HepG2 (cell line): ENCODE results near the gene HMMR. TPM values are rescaled to one million over a fixed set of nuclear protein-coding genes. Genes with fewer than 3 reads are reported as not detected.

ENCODE experiments used
- ADNP ChIP-seq: sonication (generic); formaldehyde crosslinking; IDR thresholded peaks from 2 replicates; pipeline ENCODE4 v1.4.0; 2020; ENCODE audit warnings: missing genetic modification reagents
- AHDC1 ChIP-seq: sonication (generic); formaldehyde crosslinking; IDR thresholded peaks from 2 replicates; pipeline ENCODE4 v1.5.1; 2020; ENCODE audit warnings: mild to moderate bottlenecking, missing genetic modification reagents, borderline replicate concordance
- CENPBD1 ChIP-seq: sonication (generic); formaldehyde crosslinking; IDR thresholded peaks from 2 replicates; pipeline ENCODE4 v1.8.0; 2022; ENCODE audit warnings: missing genetic modification reagents, low read depth, mild to moderate bottlenecking, borderline replicate concordance
- CREB1 ChIP-seq, 2 experiments: fragments of 450-650 bp in 1 of 2; IDR thresholded peaks; 2 replicates each; pipeline ENCODE4 v1.6.1; 2016 to 2017; ENCODE audit warnings: control low read depth in 1 of 2, mild to moderate bottlenecking in 1 of 2, missing compliant biosample characterization in 1 of 2, missing genetic modification characterization in 1 of 2
- ETV6 ChIP-seq: sonication (generic); formaldehyde crosslinking; conservative IDR thresholded peaks from 2 replicates; pipeline ENCODE4 v1.4.0; 2020; ENCODE audit warnings: missing genetic modification reagents
- FOXC1 ChIP-seq: sonication (generic); formaldehyde crosslinking; IDR thresholded peaks from 2 replicates; pipeline ENCODE4 v1.8.0; 2022; ENCODE audit warnings: mild to moderate bottlenecking, missing genetic modification reagents, borderline replicate concordance
- HDAC6 ChIP-seq: fragments of 200-600 bp; sonication (generic); IDR thresholded peaks from 2 replicates; pipeline ENCODE4 v1.7.0; 2017; ENCODE audit warnings: mild to moderate bottlenecking, antibody characterized with exemption, low read length, low read depth
- JUNB ChIP-seq: sonication (generic); formaldehyde crosslinking; IDR thresholded peaks from 2 replicates; pipeline ENCODE4 v1.8.0; 2022; ENCODE audit warnings: missing genetic modification reagents, mild to moderate bottlenecking, borderline replicate concordance
- NFATC3 ChIP-seq: sonication (generic); formaldehyde crosslinking; IDR thresholded peaks from 2 replicates; pipeline ENCODE4 v1.5.1; 2020; ENCODE audit warnings: mild to moderate bottlenecking, missing genetic modification reagents
- RNF2 ChIP-seq: fragments of 450-650 bp; conservative IDR thresholded peaks from 2 replicates; pipeline ENCODE4 v1.6.1; 2016; ENCODE audit warnings: low read depth
- SIX4 ChIP-seq: sonication (generic); formaldehyde crosslinking; IDR thresholded peaks from 2 replicates; pipeline ENCODE4 v1.4.0; 2020; ENCODE audit warnings: missing genetic modification reagents
- TEF ChIP-seq: sonication (generic); formaldehyde crosslinking; IDR thresholded peaks from 2 replicates; pipeline ENCODE4 v1.5.0; 2020; ENCODE audit warnings: missing genetic modification reagents
- THAP11 ChIP-seq: IDR thresholded peaks from 2 replicates; pipeline ENCODE4 v1.6.1; 2016; ENCODE audit warnings: missing biosample characterization, missing genetic modification reagents
- TIGD3 ChIP-seq: sonication (generic); formaldehyde crosslinking; IDR thresholded peaks from 2 replicates; pipeline ENCODE4 v1.5.1; 2020; ENCODE audit warnings: mild to moderate bottlenecking, missing genetic modification reagents, borderline replicate concordance
- UBTF ChIP-seq: sonication (generic); formaldehyde crosslinking; IDR thresholded peaks from 2 replicates; pipeline ENCODE4 v1.4.0; 2020; ENCODE audit warnings: mild to moderate bottlenecking, missing genetic modification reagents
- ZBTB7B ChIP-seq: sonication (generic); formaldehyde crosslinking; IDR thresholded peaks from 2 replicates; pipeline ENCODE4 v1.4.0; 2020; ENCODE audit warnings: missing genetic modification reagents
- ZFAT ChIP-seq: sonication (generic); formaldehyde crosslinking; conservative IDR thresholded peaks from 2 replicates; pipeline ENCODE4 v1.8.1; 2023; ENCODE audit warnings: missing genetic modification reagents, inconsistent platforms
- ZFP82 ChIP-seq: sonication (generic); formaldehyde crosslinking; IDR thresholded peaks from 2 replicates; pipeline ENCODE4 v1.5.1; 2020; ENCODE audit warnings: mild to moderate bottlenecking, missing genetic modification reagents, borderline replicate concordance
- ZNF160 ChIP-seq: sonication (generic); formaldehyde crosslinking; IDR thresholded peaks from 2 replicates; pipeline ENCODE4 v1.8.0; 2022; ENCODE audit warnings: mild to moderate bottlenecking, inconsistent platforms, missing genetic modification reagents
- polyA plus RNA-seq, 8 experiments: library from polyadenylated mRNA; depleted of rRNA in 3 of 8; stranded (reverse) in 7 of 8; unstranded in 1 of 8; fragments of >200 nt; fragmentation: Illumina TruSeq in 4 of 8; extraction: Trizol in 4 of 8; gene quantifications; 2 replicates each; pipeline versions ENCODE4 v1.2.1 to v1.2.3, GENCODE V29; 2011 to 2016; ENCODE audit warnings: low read depth in 4 of 8, missing spikeins in 1 of 8, mixed read lengths in 1 of 8; ENCODE audit not compliant: insufficient read depth in 1 of 8
- total RNA-seq, 5 experiments: library from RNA; depleted of rRNA; stranded (reverse); fragments of >200 nt; fragmentation: Illumina TruSeq; extraction: Trizol; gene quantifications; 2 replicates each; pipeline ENCODE4 v1.2.3, GENCODE V29; 2016; ENCODE audit warnings: low read depth in 1 of 5

Gene HMMR
- total and polyA plus RNA-seq, 2 of the 13 experiments (the other 11 are each of a cell fraction or from before 2014, with no cell fraction given) = 8.5 to 48.3 TPM

GRCh38 chr5:163505368-163506094 is 45.1 kb downstream of the HMMR start, which contains the start of gene MAT2B (continued):
- no peak for TF ChIP-seq ZFAT (CRISPR knock-in tag)
- no peak for TF ChIP-seq NFATC3 (CRISPR knock-in tag)
- TF ChIP-seq UBTF (CRISPR knock-in tag) = peak; percentile 91
- no peak for TF ChIP-seq HDAC6
- TF ChIP-seq ADNP (CRISPR knock-in tag) = no peak
- peak; percentile 88 for TF ChIP-seq THAP11 (CRISPR knock-in tag)
- peak; percentile 83; the same call in 1 of the 2 replicates for TF ChIP-seq ZFP82 (CRISPR knock-in tag)
- TF ChIP-seq TEF = no peak
- TF ChIP-seq RNF2 = no peak; the same call in 1 of the 2 replicates
- TF ChIP-seq CREB1 (IDR thresholded peaks at IDR 0.05) = peak; percentile 74
- peak; percentile 93 for TF ChIP-seq CREB1 (CRISPR knock-in tag; IDR thresholded peaks at IDR 0.05)
- peak; percentile 83 for TF ChIP-seq ZBTB7B (CRISPR knock-in tag)
- peak; percentile 60; the same call in 1 of the 2 replicates for TF ChIP-seq ETV6 (CRISPR knock-in tag)
- no peak for TF ChIP-seq SIX4
- TF ChIP-seq AHDC1 = peak; percentile 58; the same call in 1 of the 2 replicates
- no peak for TF ChIP-seq CENPBD1 (CRISPR knock-in tag)
- TF ChIP-seq ZNF160 (CRISPR knock-in tag) = peak; percentile 42; the same call in 1 of the 2 replicates
- no peak; the same call in 1 of the 2 replicates for TF ChIP-seq FOXC1 (CRISPR knock-in tag)
- no peak for TF ChIP-seq JUNB
- no peak for TF ChIP-seq TIGD3 (CRISPR knock-in tag)
